ENCODE measurements around the gene GRK1.

GRCh38 chr13:113751491-113751890, 84.5 kb downstream of the GRK1 start:
- TF ChIP-seq CTCF (IDR thresholded peaks at IDR 0.05) (no peak), POLR2AphosphoS5 (IDR thresholded peaks at IDR 0.05) (no peak), EP300 (IDR thresholded peaks at IDR 0.05) (no peak)
